HG03521 (cell line): ENCODE results near the gene UTS2R.
"Not testable (repeated sequence)": the region's sequence is repeated elsewhere in the genome, so short reads cannot be mapped to it uniquely, and the experiment has no call there.

Experiments used
- ATAC-seq: cut with Tn5 transposase; IDR thresholded peaks from one replicate; pipeline ENCODE4 v1.9.1; 2021; ENCODE audit warnings: mild to moderate bottlenecking, moderate library complexity; ENCODE audit not compliant: unreplicated experiment

Gene UTS2R

GRCh38 chr17:82406131-82406671 is 34.6 kb downstream of the UTS2R start:
- ATAC-seq, result no peak

GRCh38 chr17:82407255-82407654 is 35.7 kb downstream of the UTS2R start:
- no peak for ATAC-seq

- ATAC-seq, result no peak
Observed at GRCh38 chr17:82408288-82408937, 36.8 kb downstream of the UTS2R start.

GRCh38 chr17:82408938-82409318 is 37.4 kb downstream of the UTS2R start:
- ATAC-seq, result no peak

DNA sequence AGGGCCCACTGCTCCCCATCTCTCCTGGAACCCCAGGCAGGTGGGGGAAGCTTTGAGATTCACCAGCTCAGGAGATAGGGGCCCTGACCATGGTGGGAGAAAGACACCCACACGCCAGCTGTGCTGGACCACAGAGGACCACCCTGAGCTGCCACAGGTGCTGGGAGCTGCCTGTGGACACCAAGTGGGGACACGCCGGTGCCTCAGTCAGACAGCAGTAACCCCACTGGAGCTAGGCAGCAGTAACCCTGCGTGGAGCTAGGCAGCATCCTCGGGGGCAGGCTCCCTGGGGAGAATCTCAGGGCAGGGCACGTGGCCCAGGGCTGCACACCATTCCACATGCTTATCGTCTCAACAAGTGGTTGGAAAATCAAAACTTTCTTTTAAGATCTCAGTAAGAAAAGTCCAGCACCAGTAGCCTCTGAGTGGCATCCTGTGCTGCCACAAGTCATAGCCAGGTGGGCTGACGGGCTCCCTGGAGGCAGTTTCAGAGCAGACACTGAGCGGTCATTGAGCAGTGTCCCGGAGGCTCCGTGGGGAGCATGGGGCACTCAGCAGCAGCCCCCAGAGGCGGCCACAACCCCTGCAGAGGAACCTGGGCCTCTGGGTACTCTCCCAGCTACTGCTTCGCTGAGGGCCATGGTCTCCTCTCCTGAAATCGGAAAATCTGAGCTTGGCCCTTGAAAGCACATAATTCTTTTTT is 38.6 kb downstream of the UTS2R start:
- no peak for ATAC-seq

DNA sequence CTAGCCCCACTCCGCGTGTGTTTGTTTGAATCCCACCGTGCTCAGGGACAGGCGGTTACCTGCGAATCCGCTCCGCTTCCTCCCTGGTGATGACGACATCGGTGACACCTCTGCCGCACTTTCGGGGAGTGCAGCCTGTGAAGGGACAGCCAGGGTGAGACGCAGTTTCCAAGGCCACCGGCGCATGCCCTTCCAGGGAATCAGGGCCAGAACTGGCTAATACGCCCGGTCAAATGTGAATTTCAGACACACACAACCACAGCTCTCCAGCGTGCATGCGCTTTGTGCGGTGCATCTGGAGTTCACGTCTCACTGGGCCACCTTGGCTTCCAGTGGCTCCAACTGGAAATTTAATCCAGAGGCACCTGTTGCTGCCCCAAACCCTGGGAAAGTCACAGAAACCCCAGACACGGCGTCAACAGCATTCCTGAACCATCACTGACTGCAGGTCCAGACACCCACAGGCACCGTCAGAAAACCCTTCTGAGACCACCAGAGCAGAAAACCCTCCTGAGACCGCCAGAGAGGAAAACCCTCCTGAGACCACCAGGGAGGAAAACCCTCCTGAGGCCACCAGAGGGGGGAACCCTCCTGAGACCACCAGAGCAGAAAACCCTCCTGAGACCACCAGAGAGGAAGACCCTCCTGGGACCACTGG is 40.0 kb downstream of the UTS2R start:
- ATAC-seq, result no peak

- not testable (repeated sequence) for ATAC-seq
Observed at GRCh38 chr17:82412081-82412480, 40.5 kb downstream of the UTS2R start.

GRCh38 chr17:82412535-82413520 is 41.3 kb downstream of the UTS2R start:
- ATAC-seq, result no peak

GRCh38 chr17:82414548-82415281 is 43.1 kb downstream of the UTS2R start:
- ATAC-seq, result no peak

- ATAC-seq, result no peak
Observed at GRCh38 chr17:82415336-82415735, 43.8 kb downstream of the UTS2R start.

GRCh38 chr17:82415786-82416185 is 44.2 kb downstream of the UTS2R start:
- no peak for ATAC-seq

- no peak for ATAC-seq
Observed at GRCh38 chr17:82416264-82416663, 44.7 kb downstream of the UTS2R start.

DNA sequence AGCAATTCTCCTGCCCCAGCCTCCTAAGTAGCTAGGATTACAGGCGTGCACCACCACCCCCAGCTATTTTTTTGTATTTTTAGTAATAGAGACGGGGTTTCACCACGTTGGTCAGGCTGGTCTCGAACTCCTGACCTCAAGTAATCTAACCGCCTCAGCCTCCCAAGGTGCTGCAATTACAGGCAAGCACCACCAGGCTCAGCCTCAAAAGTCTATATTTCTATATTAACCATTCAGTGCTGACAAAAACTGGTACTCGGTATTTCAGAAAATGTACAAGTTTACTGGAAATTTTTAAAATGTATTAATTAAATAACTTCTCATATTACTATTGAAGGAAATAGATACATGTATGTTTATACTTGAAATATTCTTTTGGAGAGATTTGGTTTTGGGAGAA is 45.2 kb downstream of the UTS2R start:
- ATAC-seq, result no peak

DNA sequence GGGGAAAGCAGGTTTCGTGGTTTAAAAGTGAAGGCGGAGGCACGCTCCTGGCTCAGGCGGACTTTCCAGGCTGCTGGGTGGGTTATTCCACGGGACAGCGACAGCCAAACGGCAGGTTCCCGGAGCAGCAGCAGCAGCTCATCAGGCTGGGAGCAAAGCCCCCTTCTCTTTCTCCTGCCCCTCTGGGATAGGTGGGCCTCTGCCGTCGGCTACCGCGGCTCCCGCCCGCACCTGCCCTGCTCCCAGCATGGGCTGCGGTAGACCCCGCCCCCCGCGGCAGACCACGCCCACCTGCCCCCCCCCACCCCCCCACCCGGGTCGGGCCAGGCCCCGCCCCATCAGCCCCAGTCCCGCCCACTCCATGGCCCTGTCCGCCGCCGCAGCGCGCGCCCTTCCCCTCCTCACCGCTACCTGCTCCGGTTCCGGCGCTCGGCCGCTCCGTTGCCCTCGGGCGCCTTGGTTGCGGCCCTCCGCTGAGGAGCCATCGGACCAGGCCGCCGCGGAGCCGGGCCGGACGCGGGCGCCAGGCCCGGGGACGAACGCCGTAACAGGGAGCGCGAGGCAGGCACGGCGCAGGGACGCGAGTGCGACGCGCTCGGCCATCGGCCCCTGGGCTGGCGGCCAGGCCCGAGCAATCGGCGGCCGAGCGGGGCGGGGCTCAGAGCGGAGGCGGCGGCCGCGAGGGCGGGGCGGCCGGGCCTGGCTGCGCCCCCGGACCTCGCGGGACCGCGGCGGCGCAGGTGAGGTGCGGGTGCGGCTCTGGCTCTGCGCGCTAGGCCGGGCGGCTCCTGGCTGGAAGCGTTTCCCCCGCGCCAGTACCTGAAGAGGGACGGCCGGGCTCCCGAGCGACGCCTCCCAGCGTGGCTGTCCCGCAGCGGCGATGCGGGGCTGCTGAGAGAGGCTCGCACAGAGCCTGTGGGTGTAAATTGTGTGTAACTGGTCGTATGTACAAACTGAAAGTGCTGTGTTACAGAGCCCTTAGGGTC is 46.7 kb downstream of the UTS2R start, which contains the start of the genes HEXD and OGFOD3:
HEXD (plus strand) TSS at position 347 of the 986 bp plus-strand sequence. CDS start 1,453 bp downstream, outside the sequence.
OGFOD3 (minus strand) TSS at position 586 of the 986 bp plus-strand sequence; CDS start at position 485, 101 bp downstream.
- peak; percentile 84 for ATAC-seq

DNA sequence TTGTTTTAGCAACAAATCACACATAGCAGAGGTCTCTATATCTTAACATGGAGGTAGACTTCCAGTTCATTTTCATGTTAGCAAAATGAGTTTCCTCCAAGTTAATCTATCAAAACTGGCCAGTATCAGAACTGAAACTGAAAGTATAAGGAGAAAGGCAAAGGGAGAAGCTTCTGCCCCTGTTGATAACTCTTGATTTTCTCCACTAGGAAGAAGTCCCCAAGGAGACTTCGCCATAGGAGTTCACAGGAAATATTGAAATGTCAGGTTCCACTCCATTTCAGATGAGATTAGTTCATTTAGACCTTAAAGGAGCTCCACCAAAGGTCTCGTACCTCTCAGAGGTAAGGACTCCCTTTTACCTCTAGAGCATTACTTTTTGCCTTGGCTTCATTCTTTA is 48.0 kb downstream of the UTS2R start:
- ATAC-seq, result no peak

- no peak for ATAC-seq
Observed at GRCh38 chr17:82424001-82424862, 52.7 kb downstream of the UTS2R start.

- ATAC-seq, result no peak
Observed at GRCh38 chr17:82424863-82425159, 53.2 kb downstream of the UTS2R start.
